A549 (cell line): ENCODE data around the gene FAM89B. TPM values are rescaled to one million over a fixed set of nuclear protein-coding genes. Genes with fewer than 3 reads are reported as not detected.

Experiments used
- ATAC-seq, 2 experiments: fragments of 200-7000 bp in 1 of 2; fragments of >200 bp in 1 of 2; cut with Nextera tagmentation in 1 of 2; cut with Tn5 transposase in 1 of 2; 3 replicates each; pipeline versions ENCODE4 v1.8.0 to v1.9.1; 2018 to 2020; ENCODE audit warnings: mild to moderate bottlenecking in 1 of 2, moderate library complexity in 1 of 2
- CTCF ChIA-PET: fragments of 300-600 bp; sonication (Branson Sonifier 250); formaldehyde crosslinking; extraction: SDS; loops from one replicate; lab custom pipeline; 2021; ENCODE audit warnings: antibody characterized with exemption, inconsistent platforms; lab: Yijun Ruan, JAX
- POLR2A ChIA-PET: fragments of 350-600 bp; formaldehyde crosslinking; extraction: SDS; loops from one replicate; lab custom pipeline; 2021; ENCODE audit warnings: antibody characterized with exemption, inconsistent platforms; lab: Yijun Ruan, JAX
- DNase-seq, 2 experiments: peaks; one replicate each; pipeline versions ENCODE4 v3.0.0 to v3.0.0-alpha.2; 2011 to 2016; ENCODE audit warnings: low read depth in 1 of 2, low spot score in 1 of 2
- FAIRE-seq: peaks from 2 replicates; lab custom pipeline; 2011; peaks lifted over from hg19 to GRCh38; lab: Jason Lieb, UNC
- H3K27ac ChIP-seq, 2 experiments: fragments of >200 bp; sonication (Bioruptor Twin); formaldehyde crosslinking; 3 replicates each; pipeline ENCODE4 v1.5.1; 2016 to 2017
- H3K4me1 ChIP-seq: fragments of >200 bp; sonication (Bioruptor Twin); formaldehyde crosslinking; 3 replicates; pipeline ENCODE4 v1.6.1; 2016
- H3K4me2 ChIP-seq: fragments of >200 bp; sonication (Bioruptor Twin); formaldehyde crosslinking; 3 replicates; pipeline ENCODE4 v1.6.1; 2016
- H3K4me3 ChIP-seq: fragments of >200 bp; sonication (Bioruptor Twin); formaldehyde crosslinking; 3 replicates; pipeline ENCODE4 v1.5.1; 2016
- H3K9me3 ChIP-seq: fragments of >200 bp; sonication (Bioruptor Twin); formaldehyde crosslinking; 3 replicates; pipeline ENCODE4 v1.6.1; 2016
- CBX8 ChIP-seq: fragments of 200-600 bp; sonication (generic); IDR thresholded peaks from 2 replicates; pipeline ENCODE4 v1.6.1; 2016
- CHD4 ChIP-seq: fragments of 200-600 bp; sonication (generic); IDR thresholded peaks from 2 replicates; pipeline ENCODE4 v1.6.1; 2016; ENCODE audit warnings: antibody characterized with exemption, mild to moderate bottlenecking, borderline replicate concordance
- EHF ChIP-seq: fragments of 250-450 bp; sonication (Bioruptor Pico); IDR thresholded peaks from 2 replicates; pipeline ENCODE4 v1.5.0; 2020; ENCODE audit warnings: mild to moderate bottlenecking
- FOSB ChIP-seq: fragments of 250-450 bp; sonication (Bioruptor Pico); IDR thresholded peaks from 2 replicates; pipeline ENCODE4 v1.5.0; 2020; ENCODE audit warnings: mild to moderate bottlenecking, moderate library complexity
- GATA3 ChIP-seq: IDR thresholded peaks from 2 replicates; pipeline ENCODE4 v1.6.1; 2012; ENCODE audit warnings: borderline replicate concordance
- HOXB13 ChIP-seq: fragments of 250-450 bp; sonication (Bioruptor Pico); IDR thresholded peaks from 2 replicates; pipeline ENCODE4 v1.5.0; 2020; ENCODE audit warnings: low read depth, mild to moderate bottlenecking, moderate library complexity
- HOXB5 ChIP-seq: fragments of 250-450 bp; sonication (Bioruptor Pico); IDR thresholded peaks from 2 replicates; pipeline ENCODE4 v1.5.0; 2020; ENCODE audit warnings: mild to moderate bottlenecking, moderate library complexity
- KDM1A ChIP-seq: fragments of 200-600 bp; sonication (generic); IDR thresholded peaks from 2 replicates; pipeline ENCODE4 v1.6.1; 2016; ENCODE audit warnings: low read depth, mild to moderate bottlenecking
- MAFK ChIP-seq: fragments of 450-650 bp; IDR thresholded peaks from 2 replicates; pipeline ENCODE4 v1.6.1; 2014; ENCODE audit not compliant: partially characterized antibody
- MAZ ChIP-seq: fragments of 150-350 bp; IDR thresholded peaks from 2 replicates; pipeline ENCODE4 v1.6.1; 2014; ENCODE audit warnings: antibody characterized with exemption, low read depth, low read length, borderline replicate concordance
- MYC ChIP-seq: IDR thresholded peaks from 2 replicates; pipeline ENCODE4 v1.6.1; 2012; ENCODE audit warnings: mild to moderate bottlenecking, inconsistent platforms, low read length, improper control_type of control experiment, borderline replicate concordance
- POLR2AphosphoS2 ChIP-seq: conservative IDR thresholded peaks from 2 replicates; pipeline ENCODE4 v1.6.1; 2012; ENCODE audit warnings: low read length, improper control_type of control experiment, inconsistent platforms
- RAD21 ChIP-seq, 2 experiments: fragments of >200 bp in 1 of 2; sonication (Bioruptor Twin) in 1 of 2; formaldehyde crosslinking in 1 of 2; IDR thresholded peaks in 1 of 2; conservative IDR thresholded peaks in 1 of 2; 2 replicates in 1 of 2; 3 replicates in 1 of 2; pipeline ENCODE4 v1.6.1; 2012 to 2018; ENCODE audit warnings: inconsistent platforms in 1 of 2
- RCOR1 ChIP-seq: fragments of 150-350 bp; IDR thresholded peaks from 2 replicates; pipeline ENCODE4 v1.6.1; 2014; ENCODE audit warnings: antibody characterized with exemption, low read length, low read depth
- RNF2 ChIP-seq: fragments of 200-600 bp; sonication (generic); IDR thresholded peaks from 2 replicates; pipeline ENCODE4 v1.6.1; 2016; ENCODE audit warnings: low read depth, mild to moderate bottlenecking, antibody characterized with exemption, moderate library complexity, borderline replicate concordance
- SMC3 ChIP-seq: fragments of >200 bp; sonication (Bioruptor Twin); formaldehyde crosslinking; IDR thresholded peaks from 3 replicates; pipeline ENCODE4 v1.6.1; 2018; ENCODE audit warnings: inconsistent platforms
- SREBF2 ChIP-seq: fragments of 450-650 bp; IDR thresholded peaks from 2 replicates; pipeline ENCODE4 v1.6.1; 2014; ENCODE audit warnings: mild to moderate bottlenecking, moderate library complexity
- TFCP2L1 ChIP-seq: fragments of 250-450 bp; sonication (Bioruptor Pico); IDR thresholded peaks from 2 replicates; pipeline ENCODE4 v1.5.0; 2021; ENCODE audit warnings: mild to moderate bottlenecking
- ZC3H11A ChIP-seq: fragments of 450-650 bp; IDR thresholded peaks from 2 replicates; pipeline ENCODE4 v1.6.1; 2014; ENCODE audit warnings: antibody characterized with exemption, mild to moderate bottlenecking
- ZNF302 ChIP-seq: fragments of 250-450 bp; sonication (Bioruptor Pico); IDR thresholded peaks from 2 replicates; pipeline ENCODE4 v1.9.0; 2021; ENCODE audit warnings: inconsistent platforms, mild to moderate bottlenecking, moderate library complexity
- WGBS: methylation state at CpG from one replicate; pipeline ENCODE4 v1.1.6; 2017; ENCODE audit errors: missing lambda C conversion rate; 5-methylcytosine and 5-hydroxymethylcytosine counted together
- polyA plus RNA-seq, 4 experiments: library from polyadenylated mRNA; depleted of rRNA in 3 of 4; stranded (reverse); fragments of >200 nt; fragmentation: RNase III in 1 of 4; extraction: RNeasy Plus Mini Kit Qiagen cat#74134 plus additional on column Dnase treatment in 1 of 4; gene quantifications; 2 replicates in 3 of 4; 3 replicates in 1 of 4; pipeline ENCODE4 v1.2.3, GENCODE V29; 2011 to 2017
- TF ChIP-seq, protein P1 (sequence below): fragments of 250-450 bp; sonication (Bioruptor Pico); IDR thresholded peaks from 2 replicates; pipeline ENCODE4 v1.5.0; 2021; ENCODE audit warnings: mild to moderate bottlenecking, moderate library complexity, borderline replicate concordance
- TF ChIP-seq, protein P2 (sequence below): fragments of 250-450 bp; sonication (Bioruptor Pico); IDR thresholded peaks from 2 replicates; pipeline ENCODE4 v1.5.0; 2020; ENCODE audit warnings: low read depth, mild to moderate bottlenecking, moderate library complexity
- TF ChIP-seq, protein P3 (sequence below): fragments of >200 bp; sonication (Bioruptor Twin); formaldehyde crosslinking; IDR thresholded peaks from 3 replicates; pipeline ENCODE4 v1.6.1; 2016
- TF ChIP-seq, protein P4 (sequence below): IDR thresholded peaks from 2 replicates; pipeline ENCODE4 v1.6.1; 2012
- TF ChIP-seq, protein P5 (sequence below): fragments of >200 bp; sonication (Bioruptor Twin); formaldehyde crosslinking; IDR thresholded peaks from 3 replicates; pipeline ENCODE4 v1.5.1; 2016
- TF ChIP-seq, protein P6 (sequence below): IDR thresholded peaks from 2 replicates; pipeline ENCODE4 v1.6.1; 2012

The FAM89B gene
- polyA plus RNA-seq, 2 of the 4 experiments (the other 2 are of a cell fraction): 13.5 to 23.9 TPM

DNA sequence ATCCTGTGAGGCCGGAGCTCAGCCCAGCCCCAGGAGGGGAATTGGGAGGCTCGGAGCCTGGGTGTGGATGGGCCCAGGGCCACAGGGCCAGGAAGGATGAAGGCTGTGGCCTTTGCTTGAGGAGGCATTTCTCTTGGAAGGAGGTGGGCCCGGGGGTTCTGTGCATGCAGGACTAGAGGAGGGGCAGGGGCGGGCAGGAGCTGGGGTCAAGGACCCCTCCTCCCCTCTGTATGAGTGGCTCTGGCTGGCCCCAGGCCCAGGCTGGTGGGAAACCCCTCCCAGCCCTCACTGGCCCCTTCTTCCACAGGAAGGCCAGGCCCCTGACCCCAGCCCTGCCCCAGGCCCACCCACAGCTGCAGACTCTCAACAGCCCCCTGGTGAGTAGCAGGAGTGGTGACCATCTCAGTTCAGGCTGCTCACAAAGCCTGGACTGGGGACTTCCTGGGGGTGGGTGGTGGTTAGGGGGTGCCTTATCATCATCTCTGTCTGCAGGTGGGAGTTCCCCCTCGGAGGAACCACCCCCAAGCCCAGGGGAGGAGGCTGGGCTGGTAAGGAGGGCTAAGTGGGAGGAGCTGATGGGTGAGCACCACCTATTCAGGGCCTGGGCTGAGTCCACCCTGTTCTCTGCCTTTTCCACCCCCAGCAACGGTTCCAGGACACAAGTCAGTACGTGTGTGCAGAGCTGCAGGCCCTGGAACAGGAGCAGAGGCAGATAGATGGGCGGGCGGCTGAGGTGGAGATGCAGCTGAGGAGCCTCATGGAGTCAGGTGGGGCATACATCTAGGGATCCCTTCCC, 17.3 kb downstream of the FAM89B start:
- Histone ChIP-seq H3K4me3 (no peak overlapping the region), H3K4me1 (peaks cover 15% of the 10 kb centered on the region), H3K27ac (no peak overlapping the region), H3K4me2 (no peak overlapping the region), H3K9me3 (no peaks in the 10 kb centered on the region)
- TF ChIP-seq SMC3: no peak
- TF ChIP-seq RAD21 (conservative IDR thresholded peaks at IDR 0.05 in 1 of 2, IDR thresholded peaks at IDR 0.05 in 1 of 2): no peak
- TF ChIP-seq ZC3H11A: no peak
- TF ChIP-seq GATA3: no peak
- TF ChIP-seq HOXB5 (CRISPR knock-in tag): no peak
- no peak for TF ChIP-seq MYC
- no peak for TF ChIP-seq EHF (CRISPR knock-in tag)
- TF ChIP-seq, protein P1, sequence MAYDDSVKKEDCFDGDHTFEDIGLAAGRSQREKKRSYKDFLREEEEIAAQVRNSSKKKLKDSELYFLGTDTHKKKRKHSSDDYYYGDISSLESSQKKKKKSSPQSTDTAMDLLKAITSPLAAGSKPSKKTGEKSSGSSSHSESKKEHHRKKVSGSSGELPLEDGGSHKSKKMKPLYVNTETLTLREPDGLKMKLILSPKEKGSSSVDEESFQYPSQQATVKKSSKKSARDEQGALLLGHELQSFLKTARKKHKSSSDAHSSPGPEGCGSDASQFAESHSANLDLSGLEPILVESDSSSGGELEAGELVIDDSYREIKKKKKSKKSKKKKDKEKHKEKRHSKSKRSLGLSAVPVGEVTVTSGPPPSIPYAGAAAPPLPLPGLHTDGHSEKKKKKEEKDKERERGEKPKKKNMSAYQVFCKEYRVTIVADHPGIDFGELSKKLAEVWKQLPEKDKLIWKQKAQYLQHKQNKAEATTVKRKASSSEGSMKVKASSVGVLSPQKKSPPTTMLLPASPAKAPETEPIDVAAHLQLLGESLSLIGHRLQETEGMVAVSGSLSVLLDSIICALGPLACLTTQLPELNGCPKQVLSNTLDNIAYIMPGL: no peak
- no peak for TF ChIP-seq TFCP2L1 (CRISPR knock-in tag)
- TF ChIP-seq, protein P2, sequence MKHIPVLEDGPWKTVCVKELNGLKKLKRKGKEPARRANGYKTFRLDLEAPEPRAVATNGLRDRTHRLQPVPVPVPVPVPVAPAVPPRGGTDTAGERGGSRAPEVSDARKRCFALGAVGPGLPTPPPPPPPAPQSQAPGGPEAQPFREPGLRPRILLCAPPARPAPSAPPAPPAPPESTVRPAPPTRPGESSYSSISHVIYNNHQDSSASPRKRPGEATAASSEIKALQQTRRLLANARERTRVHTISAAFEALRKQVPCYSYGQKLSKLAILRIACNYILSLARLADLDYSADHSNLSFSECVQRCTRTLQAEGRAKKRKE: no peak
- no peak for TF ChIP-seq MAZ
- TF ChIP-seq ZNF302 (CRISPR knock-in tag): no peak
- TF ChIP-seq, protein P3, sequence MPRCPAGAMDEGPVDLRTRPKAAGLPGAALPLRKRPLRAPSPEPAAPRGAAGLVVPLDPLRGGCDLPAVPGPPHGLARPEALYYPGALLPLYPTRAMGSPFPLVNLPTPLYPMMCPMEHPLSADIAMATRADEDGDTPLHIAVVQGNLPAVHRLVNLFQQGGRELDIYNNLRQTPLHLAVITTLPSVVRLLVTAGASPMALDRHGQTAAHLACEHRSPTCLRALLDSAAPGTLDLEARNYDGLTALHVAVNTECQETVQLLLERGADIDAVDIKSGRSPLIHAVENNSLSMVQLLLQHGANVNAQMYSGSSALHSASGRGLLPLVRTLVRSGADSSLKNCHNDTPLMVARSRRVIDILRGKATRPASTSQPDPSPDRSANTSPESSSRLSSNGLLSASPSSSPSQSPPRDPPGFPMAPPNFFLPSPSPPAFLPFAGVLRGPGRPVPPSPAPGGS: no peak
- TF ChIP-seq, protein P4, sequence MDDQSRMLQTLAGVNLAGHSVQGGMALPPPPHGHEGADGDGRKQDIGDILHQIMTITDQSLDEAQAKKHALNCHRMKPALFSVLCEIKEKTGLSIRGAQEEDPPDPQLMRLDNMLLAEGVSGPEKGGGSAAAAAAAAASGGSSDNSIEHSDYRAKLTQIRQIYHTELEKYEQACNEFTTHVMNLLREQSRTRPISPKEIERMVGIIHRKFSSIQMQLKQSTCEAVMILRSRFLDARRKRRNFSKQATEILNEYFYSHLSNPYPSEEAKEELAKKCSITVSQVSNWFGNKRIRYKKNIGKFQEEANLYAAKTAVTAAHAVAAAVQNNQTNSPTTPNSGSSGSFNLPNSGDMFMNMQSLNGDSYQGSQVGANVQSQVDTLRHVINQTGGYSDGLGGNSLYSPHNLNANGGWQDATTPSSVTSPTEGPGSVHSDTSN: no peak
- no peak for TF ChIP-seq FOSB
- TF ChIP-seq HOXB13 (CRISPR knock-in tag): no peak
- no peak for TF ChIP-seq RCOR1
- DNase-seq (no peak), FAIRE-seq (no peak), ATAC-seq (no peak)
- CTCF ChIA-PET: interaction anchor here (1.2 to 14.6 kb wide), 7 partner anchors 9 to 59 kb away, joined by 3 to 249 read pairs (median 41); partner anchors contain the start of genes EHBP1L1, FAM89B, MAP3K11 and PCNX3
- 97% methylated on average over 9 of the region's 9 CpGs for WGBS
- POLR2A ChIA-PET: no interaction called here

DNA sequence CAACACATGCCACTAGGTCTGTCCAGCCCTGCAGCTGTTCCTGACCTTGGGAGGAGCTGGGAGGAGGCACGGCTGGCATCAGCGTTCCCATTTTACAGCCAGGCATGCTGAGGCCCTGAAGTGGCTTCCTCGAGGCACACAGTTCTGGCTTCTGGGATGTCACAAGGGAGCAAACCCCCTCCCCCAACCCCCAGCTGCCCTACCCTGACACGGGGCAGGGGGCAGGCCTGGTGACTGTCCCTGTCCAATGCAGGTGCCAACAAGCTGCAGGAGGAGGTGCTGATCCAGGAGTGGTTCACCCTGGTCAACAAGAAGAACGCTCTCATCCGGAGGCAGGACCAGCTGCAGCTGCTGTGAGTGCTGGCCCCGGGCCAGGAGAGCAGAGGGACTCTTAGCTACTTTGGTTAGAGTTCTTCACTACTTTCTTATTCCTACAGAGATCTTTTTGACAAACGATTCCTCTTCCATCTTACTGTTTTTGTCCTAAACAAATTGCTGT, 18.0 kb downstream of the FAM89B start:
- H3K4me3 ChIP-seq: no peak overlapping the region
- no peak for DNase-seq
- no peak overlapping the region for H3K27ac ChIP-seq
- H3K4me1 ChIP-seq: peaks cover 15% of the 10 kb centered on the region
- ATAC-seq: no peak
- no peak overlapping the region for H3K4me2 ChIP-seq
- H3K9me3 ChIP-seq: no peaks in the 10 kb centered on the region
- FAIRE-seq: no peak
- ChIA-PET CTCF (interaction anchor here (1.2 to 14.6 kb wide), 6 partner anchors 13 to 59 kb away, joined by 3 to 249 read pairs (median 42); partner anchors contain the start of genes EHBP1L1, FAM89B, MAP3K11 and PCNX3), POLR2A (no interaction called here)
- WGBS: 86% methylated on average over 8 of the region's 8 CpGs
- TF ChIP-seq RNF2: no peak
- TF ChIP-seq HOXB5 (CRISPR knock-in tag): no peak
- TF ChIP-seq ZNF302 (CRISPR knock-in tag): no peak
- no peak for TF ChIP-seq POLR2AphosphoS2
- TF ChIP-seq, protein P5, sequence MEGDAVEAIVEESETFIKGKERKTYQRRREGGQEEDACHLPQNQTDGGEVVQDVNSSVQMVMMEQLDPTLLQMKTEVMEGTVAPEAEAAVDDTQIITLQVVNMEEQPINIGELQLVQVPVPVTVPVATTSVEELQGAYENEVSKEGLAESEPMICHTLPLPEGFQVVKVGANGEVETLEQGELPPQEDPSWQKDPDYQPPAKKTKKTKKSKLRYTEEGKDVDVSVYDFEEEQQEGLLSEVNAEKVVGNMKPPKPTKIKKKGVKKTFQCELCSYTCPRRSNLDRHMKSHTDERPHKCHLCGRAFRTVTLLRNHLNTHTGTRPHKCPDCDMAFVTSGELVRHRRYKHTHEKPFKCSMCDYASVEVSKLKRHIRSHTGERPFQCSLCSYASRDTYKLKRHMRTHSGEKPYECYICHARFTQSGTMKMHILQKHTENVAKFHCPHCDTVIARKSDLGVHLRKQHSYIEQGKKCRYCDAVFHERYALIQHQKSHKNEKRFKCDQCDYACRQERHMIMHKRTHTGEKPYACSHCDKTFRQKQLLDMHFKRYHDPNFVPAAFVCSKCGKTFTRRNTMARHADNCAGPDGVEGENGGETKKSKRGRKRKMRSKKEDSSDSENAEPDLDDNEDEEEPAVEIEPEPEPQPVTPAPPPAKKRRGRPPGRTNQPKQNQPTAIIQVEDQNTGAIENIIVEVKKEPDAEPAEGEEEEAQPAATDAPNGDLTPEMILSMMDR: no peak
- TF ChIP-seq, protein P6, sequence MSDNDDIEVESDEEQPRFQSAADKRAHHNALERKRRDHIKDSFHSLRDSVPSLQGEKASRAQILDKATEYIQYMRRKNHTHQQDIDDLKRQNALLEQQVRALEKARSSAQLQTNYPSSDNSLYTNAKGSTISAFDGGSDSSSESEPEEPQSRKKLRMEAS: no peak
- no peak for TF ChIP-seq MAFK
- no peak for TF ChIP-seq KDM1A
- TF ChIP-seq CHD4: no peak
- no peak for TF ChIP-seq CBX8
- no peak for TF ChIP-seq SREBF2
